ENCODE data around the gene USP24.
A peak's percentile ranks its signal among the peaks of the same experiment; 100 is the strongest.
"Not testable (repeated sequence)": the region's sequence is repeated elsewhere in the genome, so short reads cannot be mapped to it uniquely, and the experiment has no call there.

The USP24 gene

DNA sequence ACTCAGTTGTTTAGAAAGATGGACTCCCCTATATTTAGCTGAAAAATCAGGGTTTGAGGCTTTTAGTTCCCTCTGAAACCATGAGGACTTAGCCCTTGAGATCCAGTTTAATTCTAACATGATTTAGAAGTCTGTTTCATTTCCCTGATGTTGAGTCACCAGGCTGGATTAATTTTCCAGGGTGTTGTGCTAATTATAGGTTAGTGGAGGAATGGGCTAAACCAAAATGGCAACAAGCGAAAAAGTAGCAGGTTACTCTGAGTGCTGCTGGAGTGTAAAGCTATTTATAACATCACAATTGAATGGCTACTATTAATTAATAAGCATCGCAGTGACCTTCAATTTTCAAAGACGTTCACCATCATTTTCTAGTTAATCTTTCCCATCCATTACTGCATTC, 15.5 kb upstream of the USP24 start:
- DNase-seq: no peak
- Histone ChIP-seq H3K9me3 (ENCODE audit: control insufficient read depth, low read length) (no peaks in the 10 kb centered on the region), H3K27ac (ENCODE audit: insufficient read depth, low read length, poor library complexity, severe bottlenecking) (no peak overlapping the region), H3K36me3 (ENCODE audit: control insufficient read depth, insufficient read depth, low read length) (no peaks in the 10 kb centered on the region), H3K27me3 (replicated peaks; ENCODE audit: control insufficient read depth, insufficient read depth, low read length, poor library complexity, severe bottlenecking) (no peaks in the 10 kb centered on the region), H3K4me1 (ENCODE audit: control insufficient read depth, insufficient read depth, low read length, poor library complexity, severe bottlenecking) (no peaks in the 10 kb centered on the region), H3K4me3 (ENCODE audit: insufficient read depth, low read depth, low read length, poor library complexity, severe bottlenecking) (no peak overlapping the region)

DNA sequence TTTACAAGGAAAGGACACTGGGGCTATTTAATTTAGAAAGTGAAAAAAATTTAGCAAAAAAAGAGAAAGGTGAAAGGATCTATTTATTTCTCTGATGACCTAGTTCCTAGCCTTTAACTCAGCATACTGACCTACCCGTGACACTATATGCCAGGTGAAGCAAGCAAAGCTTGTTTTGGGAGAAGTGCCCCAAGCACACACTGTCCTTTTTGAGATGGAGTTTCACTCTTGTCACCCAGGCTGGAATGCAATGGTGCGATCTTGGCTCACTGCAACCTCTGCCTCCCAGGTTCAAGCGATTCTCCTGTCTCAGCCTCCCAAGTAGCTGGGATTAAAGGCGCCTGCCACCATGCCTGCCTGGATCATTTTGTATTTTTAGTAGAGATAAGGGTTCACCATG, 14.6 kb upstream of the USP24 start:
- H3K27ac ChIP-seq (ENCODE audit: insufficient read depth, low read length, poor library complexity, severe bottlenecking); H3K9me3 ChIP-seq (ENCODE audit: control insufficient read depth, low read length); H3K4me3 ChIP-seq (ENCODE audit: insufficient read depth, low read depth, low read length, poor library complexity, severe bottlenecking); H3K36me3 ChIP-seq (ENCODE audit: control insufficient read depth, insufficient read depth, low read length); H3K27me3 ChIP-seq (replicated peaks; ENCODE audit: control insufficient read depth, insufficient read depth, low read length, poor library complexity, severe bottlenecking); H3K4me1 ChIP-seq (ENCODE audit: control insufficient read depth, insufficient read depth, low read length, poor library complexity, severe bottlenecking); DNase-seq: not testable (repeated sequence)

DNA sequence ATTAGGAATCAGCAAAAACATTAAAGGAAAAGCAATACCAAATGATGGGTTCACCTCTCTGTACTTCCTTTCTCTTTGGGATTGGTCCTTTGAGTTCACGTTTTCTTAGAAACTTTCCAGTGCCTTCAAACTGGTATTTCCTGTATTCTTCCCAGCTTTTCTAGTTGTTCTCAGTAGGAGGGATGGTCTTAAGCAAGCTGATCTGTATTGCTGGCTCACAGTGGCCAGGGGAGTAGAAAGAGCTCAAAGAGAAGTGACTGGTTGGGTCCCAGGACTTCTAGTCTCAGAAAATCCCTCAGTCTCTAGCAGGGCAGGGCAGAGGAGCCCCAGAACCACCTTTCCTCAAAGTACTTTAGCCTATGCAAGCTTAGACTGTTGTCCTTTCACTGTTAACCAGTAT, 10.1 kb upstream of the USP24 start:
- DNase-seq: no peak
- Histone ChIP-seq H3K4me3 (ENCODE audit: insufficient read depth, low read depth, low read length, poor library complexity, severe bottlenecking) (no peak overlapping the region), H3K4me1 (ENCODE audit: control insufficient read depth, insufficient read depth, low read length, poor library complexity, severe bottlenecking) (no peaks in the 10 kb centered on the region), H3K9me3 (ENCODE audit: control insufficient read depth, low read length) (no peaks in the 10 kb centered on the region), H3K27me3 (replicated peaks; ENCODE audit: control insufficient read depth, insufficient read depth, low read length, poor library complexity, severe bottlenecking) (no peaks in the 10 kb centered on the region), H3K27ac (ENCODE audit: insufficient read depth, low read length, poor library complexity, severe bottlenecking) (no peak overlapping the region), H3K36me3 (ENCODE audit: control insufficient read depth, insufficient read depth, low read length) (no peaks in the 10 kb centered on the region)

DNA sequence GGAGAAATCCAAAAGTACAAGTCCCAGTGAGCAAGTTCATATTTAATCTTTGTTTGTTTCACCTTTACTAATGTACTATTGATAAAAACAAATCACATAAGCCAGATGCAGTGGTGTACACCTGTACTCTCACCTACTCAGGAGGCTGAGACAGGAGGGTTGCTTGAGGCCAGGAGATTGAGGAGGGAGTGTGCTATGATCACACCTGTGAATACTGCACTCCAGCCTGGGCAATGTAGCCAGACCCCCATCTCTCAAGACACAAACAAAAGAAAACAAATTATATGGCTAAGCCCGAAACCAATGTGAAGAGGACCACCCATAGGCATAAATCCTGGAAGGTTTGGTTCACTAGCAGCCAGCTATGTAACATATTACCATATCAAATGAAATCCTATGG, 9.6 kb upstream of the USP24 start:
- no peaks in the 10 kb centered on the region for H3K27me3 ChIP-seq (replicated peaks; ENCODE audit: control insufficient read depth, insufficient read depth, low read length, poor library complexity, severe bottlenecking)
- no peak overlapping the region for H3K4me3 ChIP-seq (ENCODE audit: insufficient read depth, low read depth, low read length, poor library complexity, severe bottlenecking)
- no peaks in the 10 kb centered on the region for H3K9me3 ChIP-seq (ENCODE audit: control insufficient read depth, low read length)
- H3K4me1 ChIP-seq (ENCODE audit: control insufficient read depth, insufficient read depth, low read length, poor library complexity, severe bottlenecking): no peaks in the 10 kb centered on the region
- H3K36me3 ChIP-seq (ENCODE audit: control insufficient read depth, insufficient read depth, low read length): no peaks in the 10 kb centered on the region
- no peak for DNase-seq
- no peak overlapping the region for H3K27ac ChIP-seq (ENCODE audit: insufficient read depth, low read length, poor library complexity, severe bottlenecking)

DNA sequence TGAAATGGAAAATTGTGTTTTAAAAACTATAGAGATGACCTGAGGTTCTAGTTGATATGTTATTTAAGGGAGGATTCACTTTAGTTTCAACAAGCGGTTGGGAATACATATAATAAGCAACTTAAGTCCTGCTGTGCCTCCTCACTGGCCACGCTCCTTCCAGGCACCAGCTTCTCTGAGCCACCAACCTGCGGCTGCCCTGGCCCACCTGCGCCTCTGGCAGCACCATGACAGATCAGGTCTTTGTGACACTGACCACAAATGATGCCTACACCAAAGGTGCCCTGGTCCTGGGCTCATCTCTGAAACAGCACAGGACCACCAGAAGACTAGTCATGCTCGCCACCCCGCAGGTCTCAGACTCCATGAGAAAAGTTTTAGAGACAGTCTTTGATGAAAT, 7.0 kb upstream of the USP24 start:
- H3K4me1 ChIP-seq (ENCODE audit: control insufficient read depth, insufficient read depth, low read length, poor library complexity, severe bottlenecking): peaks cover 6% of the 10 kb centered on the region
- no peaks in the 10 kb centered on the region for H3K27me3 ChIP-seq (replicated peaks; ENCODE audit: control insufficient read depth, insufficient read depth, low read length, poor library complexity, severe bottlenecking)
- no peak overlapping the region for H3K4me3 ChIP-seq (ENCODE audit: insufficient read depth, low read depth, low read length, poor library complexity, severe bottlenecking)

DNA sequence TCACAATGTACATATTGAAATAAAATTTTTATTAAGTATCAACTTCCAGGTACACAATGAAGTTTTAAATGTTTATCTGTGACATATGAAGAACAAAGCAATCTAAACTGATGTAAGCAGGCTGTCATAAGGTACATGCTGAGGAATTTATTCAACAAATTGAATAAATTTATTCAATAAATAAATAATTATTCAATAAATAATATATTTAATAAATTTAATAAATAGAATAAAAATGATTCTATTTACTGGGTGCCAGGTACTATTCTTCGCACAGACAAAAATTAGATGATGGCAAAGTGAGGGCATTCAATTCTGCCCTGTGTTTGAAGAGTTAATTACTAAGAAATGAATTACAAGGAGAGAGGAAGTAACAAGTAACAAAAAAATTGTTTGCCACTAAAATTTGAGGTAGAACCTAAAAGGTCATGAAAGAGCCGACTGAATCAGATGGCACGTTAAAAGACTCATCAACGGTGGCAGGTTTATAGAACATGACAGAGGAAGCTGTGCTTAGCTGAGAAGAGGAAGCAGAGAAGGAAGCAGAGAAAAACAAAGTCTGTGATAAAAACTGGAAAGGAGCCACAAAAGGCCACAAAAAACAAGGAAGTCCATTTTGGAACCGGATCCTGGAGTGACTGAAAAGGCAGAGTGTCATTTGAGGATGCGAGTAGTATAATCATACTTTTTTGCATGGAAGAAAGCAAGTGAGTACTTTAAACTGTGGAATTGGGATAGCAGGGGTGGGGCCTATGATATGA, 2.2 kb upstream of the USP24 start:
- Histone ChIP-seq H3K4me1 (ENCODE audit: control insufficient read depth, insufficient read depth, low read length, poor library complexity, severe bottlenecking) (peaks cover 29% of the 10 kb centered on the region), H3K9me3 (ENCODE audit: control insufficient read depth, low read length) (no peaks in the 10 kb centered on the region), H3K36me3 (ENCODE audit: control insufficient read depth, insufficient read depth, low read length) (no peaks in the 10 kb centered on the region), H3K27ac (ENCODE audit: insufficient read depth, low read length, poor library complexity, severe bottlenecking) (peak overlapping the region; percentile 35), H3K27me3 (replicated peaks; ENCODE audit: control insufficient read depth, insufficient read depth, low read length, poor library complexity, severe bottlenecking) (no peaks in the 10 kb centered on the region), H3K4me3 (ENCODE audit: insufficient read depth, low read depth, low read length, poor library complexity, severe bottlenecking) (no peak overlapping the region)
- DNase-seq: no peak

More for the DNA sequence above, 7.0 kb upstream of the USP24 start:
- Histone ChIP-seq H3K27ac (ENCODE audit: insufficient read depth, low read length, poor library complexity, severe bottlenecking) (no peak overlapping the region), H3K36me3 (ENCODE audit: control insufficient read depth, insufficient read depth, low read length) (no peaks in the 10 kb centered on the region), H3K9me3 (ENCODE audit: control insufficient read depth, low read length) (no peaks in the 10 kb centered on the region)
- DNase-seq: no peak

DNA sequence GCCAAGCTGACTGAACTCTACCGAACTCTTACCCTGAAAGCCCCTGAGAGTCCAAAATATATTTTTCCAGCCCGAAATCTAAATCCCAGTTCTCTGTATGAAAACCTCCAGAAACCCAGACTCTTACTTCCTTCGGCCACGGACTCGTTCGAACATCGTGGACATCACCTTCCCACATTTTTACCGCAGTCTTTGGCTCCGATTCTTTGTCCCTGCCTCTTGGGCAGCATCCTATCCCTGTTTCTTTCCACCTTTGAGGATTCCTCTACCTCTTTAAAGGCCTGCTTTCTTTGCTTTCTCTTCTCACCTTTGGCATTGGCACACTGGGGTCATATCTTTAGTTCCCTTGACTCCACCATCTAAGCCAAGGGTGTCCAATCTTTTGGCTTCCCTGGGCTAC, 932 bp upstream of the USP24 start:
- peaks cover 37% of the 10 kb centered on the region for H3K4me1 ChIP-seq (ENCODE audit: control insufficient read depth, insufficient read depth, low read length, poor library complexity, severe bottlenecking)
- H3K9me3 ChIP-seq (ENCODE audit: control insufficient read depth, low read length): no peaks in the 10 kb centered on the region
- H3K27ac ChIP-seq (ENCODE audit: insufficient read depth, low read length, poor library complexity, severe bottlenecking): peak overlapping the region; percentile 87
- peak overlapping the region; percentile 85 for H3K4me3 ChIP-seq (ENCODE audit: insufficient read depth, low read depth, low read length, poor library complexity, severe bottlenecking)
- H3K27me3 ChIP-seq (replicated peaks; ENCODE audit: control insufficient read depth, insufficient read depth, low read length, poor library complexity, severe bottlenecking): no peaks in the 10 kb centered on the region
- DNase-seq: no peak
- no peaks in the 10 kb centered on the region for H3K36me3 ChIP-seq (ENCODE audit: control insufficient read depth, insufficient read depth, low read length)

DNA sequence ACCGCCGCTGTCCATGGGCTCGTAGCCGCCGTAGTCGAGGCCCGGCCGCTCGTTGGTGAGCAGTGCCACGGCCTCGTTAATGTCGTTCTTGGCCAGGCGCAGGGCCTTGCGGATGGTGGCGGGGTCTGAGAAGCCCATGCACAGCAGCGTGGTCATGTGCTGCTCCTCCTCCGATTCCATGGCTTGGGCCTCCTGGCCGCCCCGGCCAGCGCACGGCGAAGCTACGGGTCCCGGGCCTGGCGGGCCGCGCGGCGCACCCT, 300 bp downstream of the USP24 start:
- H3K27ac ChIP-seq (ENCODE audit: insufficient read depth, low read length, poor library complexity, severe bottlenecking): peak overlapping the region; percentile 87
- no peak for DNase-seq
- no peaks in the 10 kb centered on the region for H3K27me3 ChIP-seq (replicated peaks; ENCODE audit: control insufficient read depth, insufficient read depth, low read length, poor library complexity, severe bottlenecking)
- no peaks in the 10 kb centered on the region for H3K36me3 ChIP-seq (ENCODE audit: control insufficient read depth, insufficient read depth, low read length)
- no peaks in the 10 kb centered on the region for H3K9me3 ChIP-seq (ENCODE audit: control insufficient read depth, low read length)
- H3K4me1 ChIP-seq (ENCODE audit: control insufficient read depth, insufficient read depth, low read length, poor library complexity, severe bottlenecking): peaks cover 40% of the 10 kb centered on the region
- H3K4me3 ChIP-seq (ENCODE audit: insufficient read depth, low read depth, low read length, poor library complexity, severe bottlenecking): peak overlapping the region; percentile 85

DNA sequence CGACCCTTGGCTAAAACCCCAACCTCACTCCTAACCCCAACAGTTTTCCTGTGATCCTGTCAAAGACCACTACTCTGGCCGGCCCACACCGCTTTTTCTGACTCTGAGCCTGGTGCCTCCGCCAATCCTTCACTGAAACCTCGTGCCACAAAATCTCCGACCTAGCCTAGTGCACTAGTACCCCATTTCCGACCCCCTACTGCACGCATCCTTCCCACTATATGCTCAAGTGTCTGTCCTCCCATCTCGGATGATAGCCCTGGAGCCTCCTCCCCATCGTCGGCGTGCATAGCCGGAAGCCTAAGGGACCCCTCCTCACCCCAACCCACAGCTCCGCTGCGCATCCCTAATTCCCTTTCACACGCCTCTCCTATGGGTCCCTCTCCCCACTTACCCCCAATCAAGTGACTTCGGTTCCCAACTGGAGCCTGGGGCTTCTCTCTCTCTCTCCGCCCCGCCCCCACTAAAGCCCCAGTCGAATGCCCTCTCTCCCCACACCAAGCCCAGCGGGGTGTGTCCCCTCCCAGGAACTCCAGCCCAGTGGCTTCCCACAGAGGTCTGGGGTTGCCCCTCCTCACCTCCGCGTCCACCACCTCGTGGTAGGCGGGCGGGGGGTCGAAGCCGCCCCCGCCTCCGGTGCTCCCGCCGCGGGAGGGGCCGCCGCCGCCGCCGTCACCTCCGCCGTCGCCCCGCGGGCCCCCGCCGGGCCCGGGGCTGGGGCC, 791 bp downstream of the USP24 start:
- peaks cover 40% of the 10 kb centered on the region for H3K4me1 ChIP-seq (ENCODE audit: control insufficient read depth, insufficient read depth, low read length, poor library complexity, severe bottlenecking)
- no peaks in the 10 kb centered on the region for H3K9me3 ChIP-seq (ENCODE audit: control insufficient read depth, low read length)
- H3K36me3 ChIP-seq (ENCODE audit: control insufficient read depth, insufficient read depth, low read length): no peaks in the 10 kb centered on the region
- H3K4me3 ChIP-seq (ENCODE audit: insufficient read depth, low read depth, low read length, poor library complexity, severe bottlenecking): peak overlapping the region; percentile 85
- DNase-seq: peak; percentile 16 to 22 (median 16)
- H3K27me3 ChIP-seq (replicated peaks; ENCODE audit: control insufficient read depth, insufficient read depth, low read length, poor library complexity, severe bottlenecking): no peaks in the 10 kb centered on the region
- H3K27ac ChIP-seq (ENCODE audit: insufficient read depth, low read length, poor library complexity, severe bottlenecking): peak overlapping the region; percentile 87

DNA sequence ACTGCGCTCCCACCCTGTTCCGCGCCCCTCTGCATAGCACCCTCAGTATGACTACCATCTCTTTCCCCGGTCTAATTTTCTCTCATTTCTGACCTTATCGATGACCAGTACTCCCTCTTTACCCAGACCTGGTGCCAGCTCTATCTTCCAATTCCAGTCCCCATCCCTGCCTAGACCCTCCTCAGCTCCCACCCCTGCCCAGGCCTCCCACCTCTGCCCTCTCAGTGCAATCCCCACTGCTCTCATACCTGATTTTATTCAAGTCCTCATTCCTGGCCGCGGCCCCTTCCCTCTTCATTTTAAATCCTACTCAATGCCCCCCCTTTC, 1.3 kb downstream of the USP24 start:
- Histone ChIP-seq H3K9me3 (ENCODE audit: control insufficient read depth, low read length) (no peaks in the 10 kb centered on the region), H3K27ac (ENCODE audit: insufficient read depth, low read length, poor library complexity, severe bottlenecking) (peak overlapping the region; percentile 87), H3K4me1 (ENCODE audit: control insufficient read depth, insufficient read depth, low read length, poor library complexity, severe bottlenecking) (peaks cover 40% of the 10 kb centered on the region), H3K27me3 (replicated peaks; ENCODE audit: control insufficient read depth, insufficient read depth, low read length, poor library complexity, severe bottlenecking) (no peaks in the 10 kb centered on the region), H3K4me3 (ENCODE audit: insufficient read depth, low read depth, low read length, poor library complexity, severe bottlenecking) (peak overlapping the region; percentile 85), H3K36me3 (ENCODE audit: control insufficient read depth, insufficient read depth, low read length) (no peaks in the 10 kb centered on the region)
- no peak for DNase-seq
